ENCODE results near the gene ZNF556.

ZNF556 gene

GRCh38 chr19:2850256-2850925 is 16.7 kb upstream of the ZNF556 start:
- no peak overlapping the region for H3K4me3 ChIP-seq (ENCODE audit: low read depth, low read length)
- no peak for DNase-seq (ENCODE audit: low read depth)
- TF ChIP-seq, protein P1, sequence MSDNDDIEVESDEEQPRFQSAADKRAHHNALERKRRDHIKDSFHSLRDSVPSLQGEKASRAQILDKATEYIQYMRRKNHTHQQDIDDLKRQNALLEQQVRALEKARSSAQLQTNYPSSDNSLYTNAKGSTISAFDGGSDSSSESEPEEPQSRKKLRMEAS (IDR thresholded peaks at IDR 0.05; ENCODE audit: low read depth, low read length), result no peak
- TF ChIP-seq CTCF (IDR thresholded peaks at IDR 0.05; ENCODE audit: low read depth, low read length), result no peak
- no peak for TF ChIP-seq POLR2A (IDR thresholded peaks at IDR 0.05; ENCODE audit: extremely low read depth, insufficient read length)
- TF ChIP-seq MYC (IDR thresholded peaks at IDR 0.05; ENCODE audit: low read depth, low read length), result no peak

GRCh38 chr19:2852598-2852997 is 14.5 kb upstream of the ZNF556 start:
- TF ChIP-seq, protein P1 (IDR thresholded peaks at IDR 0.05; ENCODE audit: low read depth, low read length), result no peak
- TF ChIP-seq POLR2A (IDR thresholded peaks at IDR 0.05; ENCODE audit: extremely low read depth, insufficient read length) (no peak), MYC (IDR thresholded peaks at IDR 0.05; ENCODE audit: low read depth, low read length) (no peak), CTCF (IDR thresholded peaks at IDR 0.05; ENCODE audit: low read depth, low read length) (no peak)
- DNase-seq (ENCODE audit: low read depth), result no peak
- no peak overlapping the region for H3K4me3 ChIP-seq (ENCODE audit: low read depth, low read length)

GRCh38 chr19:2853015-2853606 is 14.0 kb upstream of the ZNF556 start:
- no peak overlapping the region for H3K4me3 ChIP-seq (ENCODE audit: low read depth, low read length)
- DNase-seq (ENCODE audit: low read depth), result no peak
- TF ChIP-seq, protein P1 (IDR thresholded peaks at IDR 0.05; ENCODE audit: low read depth, low read length), result no peak
- TF ChIP-seq CTCF (IDR thresholded peaks at IDR 0.05; ENCODE audit: low read depth, low read length), result no peak
- TF ChIP-seq POLR2A (IDR thresholded peaks at IDR 0.05; ENCODE audit: extremely low read depth, insufficient read length), result no peak
- no peak for TF ChIP-seq MYC (IDR thresholded peaks at IDR 0.05; ENCODE audit: low read depth, low read length)

- no peak for TF ChIP-seq CTCF (IDR thresholded peaks at IDR 0.05; ENCODE audit: low read depth, low read length)
- TF ChIP-seq, protein P1 (IDR thresholded peaks at IDR 0.05; ENCODE audit: low read depth, low read length), result no peak
- DNase-seq (ENCODE audit: low read depth), result no peak
- H3K4me3 ChIP-seq (ENCODE audit: low read depth, low read length), result no peak overlapping the region
Measured at GRCh38 chr19:2854849-2855248, 12.3 kb upstream of the ZNF556 start.

DNA sequence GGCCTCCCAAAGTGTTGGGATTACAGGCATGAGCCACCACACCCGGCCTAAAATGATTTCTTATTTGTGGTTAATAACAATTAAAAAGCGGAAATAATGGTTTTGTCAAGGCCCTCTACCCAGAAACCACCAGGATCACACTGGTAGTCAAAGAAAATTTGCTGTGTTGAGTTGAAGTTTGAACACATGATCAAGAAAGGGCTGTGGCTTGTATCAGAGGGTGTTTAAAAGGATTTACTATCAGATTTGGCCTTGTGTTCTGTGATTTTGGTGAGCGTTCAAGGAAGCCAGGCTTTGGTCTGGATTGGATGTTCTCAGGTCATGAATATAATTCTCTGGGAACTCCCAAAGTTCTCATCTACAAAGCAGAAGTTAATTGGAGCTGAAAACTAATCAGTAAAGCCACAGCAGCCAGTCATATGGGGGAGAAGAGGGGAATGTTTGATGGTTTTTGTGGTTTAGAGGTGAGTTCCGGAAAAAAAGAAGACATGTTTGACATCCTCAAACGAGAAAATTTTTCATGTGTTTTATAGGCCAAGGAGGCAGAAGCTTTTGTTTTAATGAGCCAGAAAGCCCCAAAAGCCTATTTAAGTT is 10.6 kb upstream of the ZNF556 start:
- TF ChIP-seq MYC (IDR thresholded peaks at IDR 0.05; ENCODE audit: low read depth, low read length) (no peak), POLR2A (IDR thresholded peaks at IDR 0.05; ENCODE audit: extremely low read depth, insufficient read length) (no peak), CTCF (IDR thresholded peaks at IDR 0.05; ENCODE audit: low read depth, low read length) (no peak)
- TF ChIP-seq, protein P1 (IDR thresholded peaks at IDR 0.05; ENCODE audit: low read depth, low read length), result no peak
- no peak for DNase-seq (ENCODE audit: low read depth)
- no peak overlapping the region for H3K4me3 ChIP-seq (ENCODE audit: low read depth, low read length)

Measured in NB4 (cell line).